ENCODE results near the gene MADD.

Gene MADD

GRCh38 chr11:47342036-47342803, 72.3 kb downstream of the MADD start:
- no peak for DNase-seq

GRCh38 chr11:47342854-47343253, 72.9 kb downstream of the MADD start:
- DNase-seq, result no peak

GRCh38 chr11:47345890-47346563, 76.1 kb downstream of the MADD start:
- no peak for DNase-seq

- no peak for DNase-seq
These were observed 77.2 kb downstream of the MADD start for GRCh38 chr11:47347137-47347536.

GRCh38 chr11:47348131-47348802, 78.3 kb downstream of the MADD start:
- no peak for DNase-seq

- no peak for DNase-seq
These were observed 78.9 kb downstream of the MADD start for GRCh38 chr11:47348859-47349258.

GRCh38 chr11:47349521-47350095, 79.7 kb downstream of the MADD start:
- no peak for DNase-seq

GRCh38 chr11:47350315-47350714, 80.4 kb downstream of the MADD start:
- DNase-seq, result no peak

GRCh38 chr11:47351156-47352126, 81.5 kb downstream of the MADD start:
- no peak for DNase-seq

GRCh38 chr11:47352556-47352955, 82.6 kb downstream of the MADD start, which contains the start of gene MYBPC3:
TSS of gene MYBPC3 (minus strand) at chr11:47352702. CDS start at chr11:47352647, 55 bp downstream.
- no peak for DNase-seq

GRCh38 chr11:47353978-47354774, 84.2 kb downstream of the MADD start:
- DNase-seq, result no peak

GRCh38 chr11:47354913-47355282, 85.0 kb downstream of the MADD start:
- no peak for DNase-seq

GRCh38 chr11:47355283-47356128, 85.6 kb downstream of the MADD start:
- DNase-seq, result no peak

GRCh38 chr11:47356129-47356997, 86.4 kb downstream of the MADD start:
- DNase-seq, result no peak

GRCh38 chr11:47356998-47357329, 87.0 kb downstream of the MADD start:
- DNase-seq, result no peak

GRCh38 chr11:47357985-47358730, 88.2 kb downstream of the MADD start:
- no peak for DNase-seq

GRCh38 chr11:47358731-47359051, 88.8 kb downstream of the MADD start:
- no peak for DNase-seq

- no peak for DNase-seq
These were observed 89.2 kb downstream of the MADD start for GRCh38 chr11:47359162-47359561.

GRCh38 chr11:47359586-47359985, 89.7 kb downstream of the MADD start:
- DNase-seq, result peak; percentile 45 to 70
